BLaER1 (cell line): Measurements from ENCODE around the gene NFIA.

ENCODE experiments used
- H3K27ac ChIP-seq: shearing (Covaris generic); formaldehyde crosslinking; 2 replicates; pipeline ENCODE4 v1.8.1; 2022
- H3K27me3 ChIP-seq: shearing (Covaris generic); formaldehyde crosslinking; 2 replicates; pipeline ENCODE4 v1.8.1; 2022
- H3K36me3 ChIP-seq: shearing (Covaris generic); formaldehyde crosslinking; 2 replicates; pipeline ENCODE4 v1.8.1; 2022
- H3K4me1 ChIP-seq: shearing (Covaris generic); formaldehyde crosslinking; 2 replicates; pipeline ENCODE4 v1.8.1; 2022
- H3K4me2 ChIP-seq: shearing (Covaris generic); formaldehyde crosslinking; 2 replicates; pipeline ENCODE4 v1.8.1; 2022
- H3K4me3 ChIP-seq: shearing (Covaris generic); formaldehyde crosslinking; 2 replicates; pipeline ENCODE4 v1.8.1; 2022
- H3K9ac ChIP-seq: shearing (Covaris generic); formaldehyde crosslinking; 2 replicates; pipeline ENCODE4 v1.8.1; 2022
- H3K9me3 ChIP-seq: shearing (Covaris generic); formaldehyde crosslinking; 2 replicates; pipeline ENCODE4 v1.8.1; 2022
- H4K20me1 ChIP-seq: shearing (Covaris generic); formaldehyde crosslinking; 2 replicates; pipeline ENCODE4 v1.8.1; 2022
- Cebpa-rat ChIP-seq: shearing (Covaris generic); IDR thresholded peaks from 2 replicates; pipeline ENCODE4 v1.8.1; 2022

The NFIA gene

GRCh38 chr1:61412601-61413000, 330.2 kb downstream of the NFIA start:
- Histone ChIP-seq H3K4me2 (no peak overlapping the region), H3K36me3 (no peaks in the 10 kb centered on the region), H3K4me3 (no peak overlapping the region), H4K20me1 (no peaks in the 10 kb centered on the region), H3K27ac (no peak overlapping the region), H3K4me1 (no peaks in the 10 kb centered on the region), H3K9me3 (no peaks in the 10 kb centered on the region), H3K27me3 (no peaks in the 10 kb centered on the region), H3K9ac (no peak overlapping the region)
- no peak for TF ChIP-seq Cebpa-rat

- no peaks in the 10 kb centered on the region for H3K27me3 ChIP-seq
- no peaks in the 10 kb centered on the region for H3K36me3 ChIP-seq
- H3K9me3 ChIP-seq = no peaks in the 10 kb centered on the region
- H4K20me1 ChIP-seq = no peaks in the 10 kb centered on the region
- H3K4me3 ChIP-seq = no peak overlapping the region
- peaks cover 11% of the 10 kb centered on the region; the same call in 1 of the 2 replicates for H3K4me1 ChIP-seq
- H3K4me2 ChIP-seq = no peak overlapping the region
- TF ChIP-seq Cebpa-rat = no peak
- no peak overlapping the region for H3K9ac ChIP-seq
- no peak overlapping the region for H3K27ac ChIP-seq
Observed at GRCh38 chr1:61419196-61419595, 336.8 kb downstream of the NFIA start.

- no peak overlapping the region for H3K4me2 ChIP-seq
- H3K27me3 ChIP-seq = no peaks in the 10 kb centered on the region
- no peak overlapping the region for H3K9ac ChIP-seq
Observed at GRCh38 chr1:61419657-61420056, 337.3 kb downstream of the NFIA start.

GRCh38 chr1:61420243-61420642, 337.9 kb downstream of the NFIA start:
- Histone ChIP-seq H3K4me2 (no peak overlapping the region), H3K4me3 (no peak overlapping the region), H3K27ac (no peak overlapping the region), H4K20me1 (no peaks in the 10 kb centered on the region), H3K27me3 (no peaks in the 10 kb centered on the region), H3K9ac (no peak overlapping the region), H3K4me1 (peaks cover 11% of the 10 kb centered on the region; the same call in 1 of the 2 replicates), H3K9me3 (no peaks in the 10 kb centered on the region), H3K36me3 (no peaks in the 10 kb centered on the region)
- TF ChIP-seq Cebpa-rat = no peak

More at GRCh38 chr1:61419657-61420056, 337.3 kb downstream of the NFIA start:
- no peak overlapping the region for H3K27ac ChIP-seq
- no peak overlapping the region for H3K4me3 ChIP-seq
- peaks cover 11% of the 10 kb centered on the region; the same call in 1 of the 2 replicates for H3K4me1 ChIP-seq
- H3K36me3 ChIP-seq = no peaks in the 10 kb centered on the region
- H3K9me3 ChIP-seq = no peaks in the 10 kb centered on the region
- H4K20me1 ChIP-seq = no peaks in the 10 kb centered on the region
- no peak for TF ChIP-seq Cebpa-rat

GRCh38 chr1:61420909-61421835, 338.8 kb downstream of the NFIA start:
- peaks cover 11% of the 10 kb centered on the region; the same call in 1 of the 2 replicates for H3K4me1 ChIP-seq
- no peak overlapping the region for H3K9ac ChIP-seq
- no peaks in the 10 kb centered on the region for H3K27me3 ChIP-seq
- no peak for TF ChIP-seq Cebpa-rat
- no peaks in the 10 kb centered on the region for H3K9me3 ChIP-seq
- no peak overlapping the region for H3K27ac ChIP-seq
- H3K36me3 ChIP-seq = no peaks in the 10 kb centered on the region
- H3K4me3 ChIP-seq = no peak overlapping the region
- no peak overlapping the region for H3K4me2 ChIP-seq
- no peaks in the 10 kb centered on the region for H4K20me1 ChIP-seq

GRCh38 chr1:61423643-61424042, 341.3 kb downstream of the NFIA start:
- TF ChIP-seq Cebpa-rat = no peak
- Histone ChIP-seq H3K27ac (no peak overlapping the region), H3K36me3 (no peaks in the 10 kb centered on the region), H3K9ac (no peak overlapping the region), H3K4me3 (no peak overlapping the region), H3K4me2 (no peak overlapping the region), H3K27me3 (no peaks in the 10 kb centered on the region), H4K20me1 (no peaks in the 10 kb centered on the region), H3K4me1 (peaks cover 11% of the 10 kb centered on the region; the same call in 1 of the 2 replicates), H3K9me3 (no peaks in the 10 kb centered on the region)

- H3K27me3 ChIP-seq = no peaks in the 10 kb centered on the region
- no peak overlapping the region for H3K9ac ChIP-seq
- no peaks in the 10 kb centered on the region for H3K36me3 ChIP-seq
- TF ChIP-seq Cebpa-rat = no peak
- H3K27ac ChIP-seq = no peak overlapping the region
- no peak overlapping the region for H3K4me2 ChIP-seq
- H3K4me1 ChIP-seq = peaks cover 11% of the 10 kb centered on the region; the same call in 1 of the 2 replicates
- H3K9me3 ChIP-seq = no peaks in the 10 kb centered on the region
- H3K4me3 ChIP-seq = no peak overlapping the region
- no peaks in the 10 kb centered on the region for H4K20me1 ChIP-seq
Observed at GRCh38 chr1:61424382-61424781, 342.0 kb downstream of the NFIA start.

GRCh38 chr1:61425040-61425439, 342.7 kb downstream of the NFIA start:
- Histone ChIP-seq H4K20me1 (no peaks in the 10 kb centered on the region), H3K9me3 (no peaks in the 10 kb centered on the region), H3K36me3 (no peaks in the 10 kb centered on the region), H3K27ac (no peak overlapping the region), H3K4me1 (0 out of 2 replicates have a peak, but pooled peaks cover 5% of the 10 kb centered on the region), H3K4me3 (no peak overlapping the region), H3K9ac (no peak overlapping the region), H3K4me2 (no peak overlapping the region), H3K27me3 (no peaks in the 10 kb centered on the region)
- no peak for TF ChIP-seq Cebpa-rat

GRCh38 chr1:61426254-61426653, 343.9 kb downstream of the NFIA start:
- Histone ChIP-seq H3K27me3 (no peaks in the 10 kb centered on the region), H3K4me1 (no peaks in the 10 kb centered on the region), H3K4me3 (no peak overlapping the region), H3K4me2 (no peak overlapping the region), H3K36me3 (no peaks in the 10 kb centered on the region), H3K9me3 (no peaks in the 10 kb centered on the region), H3K9ac (no peak overlapping the region), H3K27ac (no peak overlapping the region), H4K20me1 (no peaks in the 10 kb centered on the region)
- no peak for TF ChIP-seq Cebpa-rat

- no peaks in the 10 kb centered on the region for H3K27me3 ChIP-seq
- H3K4me2 ChIP-seq = no peak overlapping the region
- H4K20me1 ChIP-seq = no peaks in the 10 kb centered on the region
- no peak overlapping the region for H3K4me3 ChIP-seq
- no peaks in the 10 kb centered on the region for H3K9me3 ChIP-seq
- no peak overlapping the region for H3K9ac ChIP-seq
- no peak overlapping the region for H3K27ac ChIP-seq
- H3K4me1 ChIP-seq = no peaks in the 10 kb centered on the region
- no peak for TF ChIP-seq Cebpa-rat
- H3K36me3 ChIP-seq = no peaks in the 10 kb centered on the region
Observed at GRCh38 chr1:61426885-61427284, 344.5 kb downstream of the NFIA start.
